Natural killer cell (primary cell): ENCODE measurements around the gene CLEC19A. TPM values are rescaled to one million over a fixed set of nuclear protein-coding genes. Genes with fewer than 3 reads are reported as not detected.

Experiments
- ATAC-seq, 3 donors: fragments of 150-1000 bp in 2 of 3; fragments of 200-7000 bp in 1 of 3; cut with Tn5 transposase; 1 replicate in 1 of 3; 2 replicates in 2 of 3; pipeline ENCODE4 v1.10.0; 2021; ENCODE audit warnings: mild to moderate bottlenecking in 2 of 3, moderate library complexity in 2 of 3
- DNase-seq, 2 donors: peaks; one replicate each; pipeline versions ENCODE4 v3.0.0 to v3.0.0-alpha.2; 2013 to 2021; ENCODE audit warnings: mixed read lengths in 1 of 2
- H3K27ac ChIP-seq: one replicate; pipeline ENCODE4 v1.5.1; 2013; ENCODE audit warnings: mild to moderate bottlenecking, low read length
- H3K27me3 ChIP-seq: one replicate; pipeline ENCODE4 v1.6.1; 2013; ENCODE audit warnings: low read length; ENCODE audit not compliant: control insufficient read depth, insufficient read depth
- H3K36me3 ChIP-seq: one replicate; pipeline ENCODE4 v1.6.1; 2013; ENCODE audit warnings: low read length; ENCODE audit not compliant: control insufficient read depth, insufficient read depth
- H3K4me1 ChIP-seq: one replicate; pipeline ENCODE4 v1.6.1; 2013; ENCODE audit warnings: low read length; ENCODE audit not compliant: control insufficient read depth, insufficient read depth
- H3K4me3 ChIP-seq: one replicate; pipeline ENCODE4 v1.5.1; 2013; ENCODE audit warnings: low read length
- H3K9me3 ChIP-seq: one replicate; pipeline ENCODE4 v1.6.1; 2013; ENCODE audit warnings: low read length; ENCODE audit not compliant: control insufficient read depth, insufficient read depth
- H3K27ac Mint-ChIP-seq, 2 donors: one replicate each; pipeline ENCODE4 v1.8.0; 2022; ENCODE audit warnings: mild to moderate bottlenecking in 2 of 2, mixed read lengths in 2 of 2, moderate library complexity in 1 of 2
- H3K27me3 Mint-ChIP-seq, 2 donors: one replicate each; pipeline ENCODE4 v1.8.0; 2022; ENCODE audit warnings: low read depth in 2 of 2, mixed read lengths in 2 of 2
- H3K36me3 Mint-ChIP-seq: one replicate; pipeline ENCODE4 v1.8.0; 2022; ENCODE audit warnings: mixed read lengths
- H3K4me1 Mint-ChIP-seq, 2 donors: one replicate each; pipeline ENCODE4 v1.8.0; 2022; ENCODE audit warnings: mixed read lengths in 2 of 2
- H3K4me3 Mint-ChIP-seq: one replicate; pipeline ENCODE4 v1.8.0; 2022; ENCODE audit warnings: mild to moderate bottlenecking, moderate library complexity, mixed read lengths
- H3K9me3 Mint-ChIP-seq, 2 donors: one replicate each; pipeline ENCODE4 v1.8.0; 2022; ENCODE audit warnings: mixed read lengths in 2 of 2
- CTCF ChIP-seq: fragments of 200-600 bp; IDR thresholded peaks from one replicate; pipeline ENCODE4 v1.8.0; 2022; ENCODE audit warnings: antibody characterized with exemption
- WGBS: methylation state at CpG from one replicate; pipeline ENCODE4 v1.1.7; 2013; ENCODE audit warnings: missing lambda C conversion rate; ENCODE audit not compliant: insufficient coverage; 5-methylcytosine and 5-hydroxymethylcytosine counted together
- intact Hi-C: fragments of 100-400 bp; cut with micrococcal nuclease; formaldehyde crosslinking; loops from one replicate; pipeline ENCODE4 v1.14.2; 2022
- total RNA-seq, 4 donors: library from RNA; stranded (reverse); fragments of 120-200 nt in 1 of 4; gene quantifications; one replicate each; pipeline versions ENCODE4 v1.2.3 to v1.2.4, GENCODE V29; 2013 to 2022

The CLEC19A gene
- total RNA-seq, 3 donors from 2014 or later (not counting 1 experiment from before 2014, with no cell fraction given) = not detected

GRCh38 chr16:19331794-19332193 lies 46.3 kb downstream of the CLEC19A start:
- ATAC-seq = no peak
- no peak for DNase-seq
- Histone ChIP-seq H3K36me3 (no peaks in the 10 kb centered on the region), H3K9me3 (no peaks in the 10 kb centered on the region), H3K4me3 (no peak overlapping the region), H3K27me3 (no peaks in the 10 kb centered on the region), H3K4me1 (no peaks in the 10 kb centered on the region), H3K27ac (no peak overlapping the region)
- Mint-ChIP-seq H3K36me3 (no peaks in the 10 kb centered on the region), H3K4me3 (no peak overlapping the region), H3K4me1 (no peaks in the 10 kb centered on the region), H3K9me3 (no peaks in the 10 kb centered on the region), H3K27ac (no peak overlapping the region), H3K27me3 (peaks cover 0 to under 1% of the 10 kb centered on the region in 2 donors)
- WGBS = 78% methylated on average over 4 of the region's 4 CpGs
- intact Hi-C loops = no loop called here
- TF ChIP-seq CTCF = no peak

- no peak overlapping the region for H3K27ac Mint-ChIP-seq
- peaks cover 0 to 3% of the 10 kb centered on the region in 2 donors for H3K27me3 Mint-ChIP-seq
- peaks cover 0 to 4% of the 10 kb centered on the region in 2 donors for H3K9me3 Mint-ChIP-seq
- no peaks in the 10 kb centered on the region for H3K4me1 Mint-ChIP-seq
- no peak overlapping the region for H3K27ac ChIP-seq
- H3K4me1 ChIP-seq = no peaks in the 10 kb centered on the region
- DNase-seq (no peak), ATAC-seq (no peak)
- H3K27me3 ChIP-seq = no peaks in the 10 kb centered on the region
- no peaks in the 10 kb centered on the region for H3K36me3 Mint-ChIP-seq
- no peak overlapping the region for H3K4me3 Mint-ChIP-seq
- H3K9me3 ChIP-seq = no peaks in the 10 kb centered on the region
- no peaks in the 10 kb centered on the region for H3K36me3 ChIP-seq
- intact Hi-C loops = no loop called here
- H3K4me3 ChIP-seq = no peak overlapping the region
- no peak for TF ChIP-seq CTCF
- 63% methylated on average over 3 of the region's 3 CpGs for WGBS
These were observed 52.8 kb downstream of the CLEC19A start for GRCh38 chr16:19338335-19338734.

GRCh38 chr16:19344224-19344801 lies 58.8 kb downstream of the CLEC19A start:
- no peak overlapping the region for H3K4me3 Mint-ChIP-seq
- no peak for ATAC-seq
- H3K4me1 Mint-ChIP-seq = no peaks in the 10 kb centered on the region
- WGBS = 72% methylated on average over 8 of the region's 9 CpGs
- Histone ChIP-seq H3K9me3 (no peaks in the 10 kb centered on the region), H3K27me3 (no peaks in the 10 kb centered on the region), H3K4me1 (no peaks in the 10 kb centered on the region), H3K27ac (no peak overlapping the region), H3K4me3 (no peak overlapping the region), H3K36me3 (no peaks in the 10 kb centered on the region)
- no peaks in the 10 kb centered on the region for H3K36me3 Mint-ChIP-seq
- no peak for TF ChIP-seq CTCF
- H3K9me3 Mint-ChIP-seq = peaks cover 0 to 2% of the 10 kb centered on the region in 2 donors
- intact Hi-C loops = no loop called here
- no peak for DNase-seq
- H3K27ac Mint-ChIP-seq = no peak overlapping the region
- peaks cover 8 to 10% of the 10 kb centered on the region in 2 donors for H3K27me3 Mint-ChIP-seq

- no peaks in the 10 kb centered on the region for H3K27me3 ChIP-seq
- 83% methylated on average over 4 of the region's 4 CpGs for WGBS
- DNase-seq = no peak
These were observed 59.4 kb downstream of the CLEC19A start for GRCh38 chr16:19344980-19345379.

More at GRCh38 chr16:19344980-19345379, 59.4 kb downstream of the CLEC19A start:
- no peak for TF ChIP-seq CTCF
- Mint-ChIP-seq H3K4me1 (no peaks in the 10 kb centered on the region), H3K27ac (no peak overlapping the region), H3K4me3 (no peak overlapping the region), H3K27me3 (peaks cover 8 to 10% of the 10 kb centered on the region in 2 donors), H3K9me3 (peaks cover 0 to 2% of the 10 kb centered on the region in 2 donors), H3K36me3 (no peaks in the 10 kb centered on the region)
- no peaks in the 10 kb centered on the region for H3K4me1 ChIP-seq
- no peak overlapping the region for H3K27ac ChIP-seq
- no peak for ATAC-seq
- H3K4me3 ChIP-seq = no peak overlapping the region
- no peaks in the 10 kb centered on the region for H3K9me3 ChIP-seq
- intact Hi-C loops = no loop called here
- no peaks in the 10 kb centered on the region for H3K36me3 ChIP-seq
